Thymus (tissue), 11 donors: ENCODE data around the gene ARHGAP19. TPM values are rescaled to one million over a fixed set of nuclear protein-coding genes. Genes with fewer than 3 reads are reported as not detected.

Experiments used
- DNase-seq, 9 donors: peaks; one replicate each; pipeline ENCODE4 v3.0.0-alpha.2; 2013; ENCODE audit warnings: low spot score in 9 of 9, low read depth in 6 of 9, missing footprints in 1 of 9
- H3K27ac ChIP-seq, 2 donors: one replicate each; pipeline ENCODE4 v1.5.1; 2013; ENCODE audit warnings: control low read depth in 1 of 2, low read depth in 1 of 2, low read length in 1 of 2, mild to moderate bottlenecking in 1 of 2, moderate library complexity in 1 of 2
- H3K27me3 ChIP-seq, 2 donors: one replicate each; pipeline ENCODE4 v1.5.1; 2013; ENCODE audit warnings: low read length in 1 of 2; ENCODE audit not compliant: control insufficient read depth in 2 of 2, insufficient read depth in 1 of 2
- H3K36me3 ChIP-seq, 2 donors: one replicate each; pipeline ENCODE4 v1.5.1; 2013; ENCODE audit warnings: low read length in 1 of 2, mild to moderate bottlenecking in 1 of 2, moderate library complexity in 1 of 2; ENCODE audit not compliant: control insufficient read depth in 2 of 2, insufficient read depth in 2 of 2
- H3K4me1 ChIP-seq, 2 donors: one replicate each; pipeline ENCODE4 v1.5.1; 2013; ENCODE audit warnings: low read length in 2 of 2; ENCODE audit not compliant: control insufficient read depth in 2 of 2, insufficient read depth in 2 of 2
- H3K4me3 ChIP-seq, 2 donors: one replicate each; pipeline ENCODE4 v1.5.1; 2013; ENCODE audit warnings: low read length in 2 of 2, control low read depth in 1 of 2, mild to moderate bottlenecking in 1 of 2
- H3K9me3 ChIP-seq, 2 donors: one replicate each; pipeline ENCODE4 v1.5.1; 2013; ENCODE audit warnings: low read length in 1 of 2, mild to moderate bottlenecking in 1 of 2; ENCODE audit not compliant: control insufficient read depth in 2 of 2, insufficient read depth in 1 of 2
- WGBS: extraction: QIAGEN DNeasy Blood & Tissue Kit; methylation state at CpG from one replicate; pipeline ENCODE4 v1.1.7; 2013; 5-methylcytosine and 5-hydroxymethylcytosine counted together
- polyA plus RNA-seq: library from polyadenylated mRNA; stranded (reverse); fragments of 200-250 nt; gene quantifications from one replicate; pipeline ENCODE4 v1.2.3, GENCODE V29; 2013
- total RNA-seq: library from RNA; stranded (reverse); fragments of 120-200 nt; gene quantifications from one replicate; pipeline ENCODE4 v1.2.4, GENCODE V29; 2013
- donor health status: healthy.

ARHGAP19 gene
- total and polyA plus RNA-seq, 2 donors: 5.8 to 18.2 TPM

DNA sequence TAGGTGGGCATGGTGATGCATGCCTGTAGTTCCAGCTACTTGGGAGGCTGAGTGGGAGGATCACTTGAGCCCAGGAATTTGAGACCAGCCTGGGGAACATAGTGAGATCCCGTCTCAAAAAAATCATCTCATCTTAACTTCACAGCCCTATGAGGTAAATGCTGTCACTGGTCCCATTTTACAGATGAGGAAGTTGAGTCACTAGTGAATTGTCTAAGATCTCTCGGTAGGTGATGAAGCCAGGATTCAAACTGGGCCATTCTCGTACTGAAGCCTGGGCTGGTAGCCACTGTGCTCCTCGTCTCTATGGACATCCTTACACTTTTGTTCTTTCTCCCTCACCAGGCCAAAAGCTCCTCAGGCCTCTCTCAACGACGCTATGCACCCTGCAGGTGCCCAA, 113.1 kb downstream of the ARHGAP19 start:
- Histone ChIP-seq H3K27me3 (peaks cover 9 to 45% of the 10 kb centered on the region in 2 donors), H3K36me3 (peaks cover 0 to 23% of the 10 kb centered on the region in 2 donors), H3K9me3 (no peaks in the 10 kb centered on the region), H3K4me1 (peaks cover 0 to 84% of the 10 kb centered on the region in 2 donors), H3K4me3 (peak overlapping the region in 1 of 2 donors; percentile 26), H3K27ac (no peak overlapping the region)
- WGBS: 44% methylated on average over 6 of the region's 6 CpGs
- DNase-seq: no peak

- H3K27ac ChIP-seq: no peak overlapping the region
- no peak overlapping the region for H3K4me3 ChIP-seq
- DNase-seq: no peak
- H3K9me3 ChIP-seq: no peaks in the 10 kb centered on the region
- H3K36me3 ChIP-seq: peaks cover 0 to 33% of the 10 kb centered on the region in 2 donors
- peaks cover 0 to 84% of the 10 kb centered on the region in 2 donors for H3K4me1 ChIP-seq
- peaks cover 9 to 37% of the 10 kb centered on the region in 2 donors for H3K27me3 ChIP-seq
- 94% methylated on average over 5 of the region's 5 CpGs for WGBS
Measured at GRCh38 chr10:97178074-97178473, 114.4 kb downstream of the ARHGAP19 start.

- H3K27me3 ChIP-seq: peaks cover 7 to 24% of the 10 kb centered on the region in 2 donors
- DNase-seq: no peak
- H3K9me3 ChIP-seq: no peaks in the 10 kb centered on the region
- no peak overlapping the region for H3K4me3 ChIP-seq
- 46% methylated on average over 5 of the region's 5 CpGs for WGBS
- H3K36me3 ChIP-seq: peaks cover 0 to 24% of the 10 kb centered on the region in 2 donors
- no peak overlapping the region for H3K27ac ChIP-seq
- peaks cover 0 to 81% of the 10 kb centered on the region in 2 donors for H3K4me1 ChIP-seq
Measured at GRCh38 chr10:97176226-97176625, 116.2 kb downstream of the ARHGAP19 start.

DNA sequence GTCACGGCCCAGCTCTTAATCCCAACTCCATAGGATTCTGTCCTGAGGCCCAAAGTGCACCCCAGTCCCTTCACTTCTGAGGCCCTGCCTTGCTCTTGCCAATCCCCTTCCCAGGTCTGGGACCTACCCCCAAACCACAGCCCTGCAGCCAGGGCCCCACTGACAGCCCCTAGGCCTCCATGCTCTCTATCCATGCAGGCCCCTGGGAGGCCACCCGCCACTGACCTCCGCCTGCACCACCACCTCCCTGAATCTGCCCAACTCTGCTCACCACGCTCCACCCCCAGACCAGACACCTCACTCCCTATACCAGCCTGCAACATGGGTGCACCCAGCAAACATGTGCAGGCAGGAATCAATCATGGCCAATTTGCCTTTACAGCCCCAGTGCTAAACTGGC, 116.9 kb downstream of the ARHGAP19 start:
- H3K27me3 ChIP-seq: peaks cover 7 to 22% of the 10 kb centered on the region in 2 donors

GRCh38 chr10:97174941-97175340, 117.5 kb downstream of the ARHGAP19 start:
- Histone ChIP-seq H3K27me3 (peaks cover 7 to 17% of the 10 kb centered on the region in 2 donors), H3K36me3 (peaks cover 0 to 27% of the 10 kb centered on the region in 2 donors), H3K4me3 (no peak overlapping the region), H3K9me3 (no peaks in the 10 kb centered on the region), H3K4me1 (peaks cover 0 to 81% of the 10 kb centered on the region in 2 donors), H3K27ac (no peak overlapping the region)
- no peak for DNase-seq

More for the DNA sequence above, 116.9 kb downstream of the ARHGAP19 start:
- Histone ChIP-seq H3K4me3 (no peak overlapping the region), H3K36me3 (peaks cover 0 to 23% of the 10 kb centered on the region in 2 donors), H3K27ac (no peak overlapping the region), H3K9me3 (no peaks in the 10 kb centered on the region), H3K4me1 (peaks cover 0 to 81% of the 10 kb centered on the region in 2 donors)
- 98% methylated on average over 4 of the region's 4 CpGs for WGBS
- no peak for DNase-seq

DNA sequence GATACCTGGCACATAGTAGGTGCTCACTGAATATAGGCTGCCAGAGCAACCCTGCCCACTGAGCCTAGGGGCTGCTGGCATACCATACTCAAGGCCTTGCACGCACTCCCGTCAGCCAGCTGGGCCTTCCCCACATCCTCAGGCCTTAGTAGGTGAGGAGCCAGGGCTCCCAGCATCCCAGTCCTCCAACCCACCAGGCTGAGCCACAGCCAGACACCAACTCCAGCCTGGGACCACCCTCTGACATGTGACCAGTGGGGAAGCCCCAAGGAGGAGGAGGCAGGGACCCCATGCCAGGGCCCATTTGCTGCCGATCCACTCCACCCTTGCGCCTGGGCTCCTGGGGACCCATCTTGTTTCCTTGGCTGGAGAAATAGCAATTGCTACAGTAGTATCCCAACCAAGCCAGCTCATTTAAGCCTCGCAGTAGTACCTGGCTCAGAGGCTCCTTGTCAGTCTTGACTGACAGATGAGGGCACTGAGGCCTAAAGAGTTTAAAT, 118.1 kb downstream of the ARHGAP19 start:
- H3K9me3 ChIP-seq: peaks cover 0 to 2% of the 10 kb centered on the region in 2 donors
- H3K36me3 ChIP-seq: peaks cover 0 to 33% of the 10 kb centered on the region in 2 donors
- no peak overlapping the region for H3K27ac ChIP-seq
- WGBS: 99% methylated on average over 5 of the region's 5 CpGs
- no peak for DNase-seq
- H3K27me3 ChIP-seq: peaks cover 7 to 13% of the 10 kb centered on the region in 2 donors
- H3K4me3 ChIP-seq: no peak overlapping the region
- peaks cover 0 to 81% of the 10 kb centered on the region in 2 donors for H3K4me1 ChIP-seq

DNA sequence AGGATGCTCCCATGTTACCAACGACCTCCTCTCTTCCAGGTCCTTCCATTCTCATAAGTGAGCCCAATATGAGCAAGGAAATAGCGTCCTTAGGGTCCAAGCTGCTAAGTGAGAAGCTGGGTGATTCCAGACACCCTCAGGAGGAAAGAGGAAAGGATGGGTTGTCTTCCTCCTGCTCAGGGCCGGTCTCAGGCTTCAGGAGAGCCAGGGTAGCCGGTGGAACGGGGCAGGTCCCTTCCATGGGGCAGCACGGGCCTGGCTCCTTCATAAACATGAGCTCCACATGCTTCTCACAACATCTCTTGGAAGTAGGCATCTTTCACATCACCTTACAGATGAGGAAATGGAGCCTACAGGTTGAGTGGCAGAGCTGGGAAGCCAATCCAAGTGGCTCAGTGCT, 119.4 kb downstream of the ARHGAP19 start:
- Histone ChIP-seq H3K4me1 (peaks cover 0 to 77% of the 10 kb centered on the region in 2 donors), H3K9me3 (peaks cover 0 to 2% of the 10 kb centered on the region in 2 donors), H3K4me3 (no peak overlapping the region), H3K27me3 (peaks cover under 1 to 5% of the 10 kb centered on the region in 2 donors), H3K27ac (no peak overlapping the region), H3K36me3 (peaks cover 0 to 31% of the 10 kb centered on the region in 2 donors)
- no peak for DNase-seq
- 89% methylated on average over 6 of the region's 6 CpGs for WGBS

Other genes starting within 250 kb of the ARHGAP19 start
- 5.9 TPM for gene SLIT1, start 106.7 kb downstream of the ARHGAP19 start, total RNA-seq
- gene SLIT1, start 106.7 kb downstream of the ARHGAP19 start, polyA plus RNA-seq: 1.0 TPM
- gene FRAT1, start 26.6 kb upstream of the ARHGAP19 start, total RNA-seq: 4.7 TPM
- 6.3 TPM for gene FRAT1, start 26.6 kb upstream of the ARHGAP19 start, polyA plus RNA-seq
- gene FRAT2, start 42.1 kb upstream of the ARHGAP19 start, total RNA-seq: 17.5 TPM
- gene FRAT2, start 42.1 kb upstream of the ARHGAP19 start, polyA plus RNA-seq: 13.1 TPM
- 8.5 TPM for gene RRP12, start 108.7 kb upstream of the ARHGAP19 start, total RNA-seq
- 18.9 TPM for gene RRP12, start 108.7 kb upstream of the ARHGAP19 start, polyA plus RNA-seq
- 272 TPM for gene PGAM1, start 133.6 kb upstream of the ARHGAP19 start, total RNA-seq
- gene PGAM1, start 133.6 kb upstream of the ARHGAP19 start, polyA plus RNA-seq: 104 TPM
- gene EXOSC1, start 153.4 kb upstream of the ARHGAP19 start, total RNA-seq: 60.1 TPM
- 53.0 TPM for gene EXOSC1, start 153.4 kb upstream of the ARHGAP19 start, polyA plus RNA-seq
- gene ZDHHC16, start 153.5 kb upstream of the ARHGAP19 start, total RNA-seq: 20.8 TPM
- gene ZDHHC16, start 153.5 kb upstream of the ARHGAP19 start, polyA plus RNA-seq: 24.4 TPM
- 58.4 TPM for gene MMS19, start 205.8 kb upstream of the ARHGAP19 start, total RNA-seq
- gene MMS19, start 205.8 kb upstream of the ARHGAP19 start, polyA plus RNA-seq: 107 TPM
- 2.5 TPM for gene UBTD1, start 206.3 kb upstream of the ARHGAP19 start, total RNA-seq
- gene UBTD1, start 206.3 kb upstream of the ARHGAP19 start, polyA plus RNA-seq: 7.8 TPM